HG02588 (cell line): ENCODE results near the gene GPRC5C.
A peak's percentile ranks its signal among the peaks of the same experiment; 100 is the strongest.

Experiments
- ATAC-seq: cut with Tn5 transposase; IDR thresholded peaks from one replicate; pipeline ENCODE4 v1.9.1; 2021; ENCODE audit warnings: mild to moderate bottlenecking, moderate library complexity; ENCODE audit not compliant: unreplicated experiment

GPRC5C gene

GRCh38 chr17:74451557-74451956 lies 19.7 kb downstream of the GPRC5C start:
- ATAC-seq, result no peak

DNA sequence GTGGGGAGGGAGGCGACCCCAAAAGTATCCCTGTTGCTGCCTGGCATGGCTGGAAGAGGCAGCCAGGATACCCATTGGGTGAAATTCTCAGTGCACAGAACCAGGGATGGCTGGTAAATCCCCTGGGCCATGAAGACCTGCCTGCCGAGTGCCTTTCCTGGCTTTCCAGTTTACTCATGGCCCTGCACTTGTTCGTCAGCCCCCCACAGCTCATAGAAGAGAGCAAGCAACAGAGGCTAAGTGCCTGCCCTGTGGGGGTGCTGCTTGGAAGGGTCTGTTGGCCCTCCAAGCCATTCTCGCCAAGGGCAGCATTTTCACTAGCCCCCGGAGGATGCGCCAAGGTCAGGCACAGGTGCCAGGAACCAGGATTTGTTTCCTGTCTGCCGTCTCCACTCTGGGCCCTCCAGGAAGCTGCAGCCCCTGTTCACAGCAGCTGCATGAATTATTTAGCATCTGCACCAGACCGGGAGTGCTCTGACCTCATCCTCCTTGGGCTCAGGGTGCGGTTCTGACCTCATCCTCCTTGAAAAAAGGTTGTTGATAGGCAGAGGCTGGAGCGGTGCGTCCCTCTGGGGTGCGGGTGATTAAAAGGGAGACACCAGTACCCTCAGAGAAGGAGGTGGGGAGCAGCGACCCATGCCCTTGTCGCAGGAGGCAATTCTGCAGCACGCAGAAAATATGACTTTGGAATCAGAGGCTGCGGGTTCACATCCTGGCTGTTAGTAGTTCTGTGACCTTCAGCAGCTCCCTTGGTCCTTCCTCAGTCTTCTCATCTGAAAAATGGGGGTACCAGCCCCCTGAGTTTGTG lies 20.3 kb downstream of the GPRC5C start:
- ATAC-seq, result no peak

GRCh38 chr17:74452841-74453661 lies 21.2 kb downstream of the GPRC5C start:
- no peak for ATAC-seq

GRCh38 chr17:74453665-74454196 lies 21.8 kb downstream of the GPRC5C start:
- ATAC-seq, result peak; percentile 23

DNA sequence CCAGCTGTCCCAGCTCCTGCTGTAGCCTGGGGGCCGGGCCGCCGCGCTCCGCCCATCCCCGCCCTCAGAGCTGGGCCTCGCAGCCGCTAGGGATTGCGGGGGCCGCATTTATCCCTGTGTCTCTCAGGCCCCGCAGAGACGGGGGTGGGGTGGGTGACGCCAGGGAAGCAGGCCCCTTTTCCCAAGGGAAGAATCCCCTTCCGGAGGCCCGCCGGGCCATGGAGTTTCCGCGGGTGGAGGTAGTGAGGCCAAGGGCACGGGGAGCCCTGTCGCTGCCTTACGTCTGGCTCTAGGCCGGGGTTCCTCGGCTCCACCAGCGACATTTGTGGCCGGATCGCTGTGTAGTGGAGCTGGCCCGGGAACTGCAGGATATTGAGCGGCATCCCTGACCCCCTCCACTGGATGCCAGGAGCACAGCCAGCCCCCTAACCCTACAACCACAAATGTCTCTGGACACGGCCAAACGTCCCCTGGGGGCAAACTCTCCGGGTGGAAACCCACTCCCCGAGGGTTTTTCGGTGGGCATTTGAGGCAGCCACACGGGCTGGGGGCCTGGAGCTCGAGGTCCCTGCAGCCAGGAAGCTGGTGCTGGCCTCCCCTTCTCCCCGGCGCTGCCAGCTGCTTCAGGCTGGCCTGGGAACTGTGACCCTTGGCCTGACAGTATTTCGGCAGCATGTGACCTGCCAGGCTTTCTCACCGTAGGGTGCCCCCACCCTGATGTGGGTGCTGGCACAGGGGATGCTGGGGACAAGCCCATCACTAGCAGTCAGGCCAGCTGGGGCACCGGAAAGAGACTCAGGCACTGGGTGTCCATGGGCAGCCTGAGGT lies 22.5 kb downstream of the GPRC5C start:
- ATAC-seq, result peak; percentile 86

- no peak for ATAC-seq
Measured at GRCh38 chr17:74455025-74455545, 23.2 kb downstream of the GPRC5C start.

DNA sequence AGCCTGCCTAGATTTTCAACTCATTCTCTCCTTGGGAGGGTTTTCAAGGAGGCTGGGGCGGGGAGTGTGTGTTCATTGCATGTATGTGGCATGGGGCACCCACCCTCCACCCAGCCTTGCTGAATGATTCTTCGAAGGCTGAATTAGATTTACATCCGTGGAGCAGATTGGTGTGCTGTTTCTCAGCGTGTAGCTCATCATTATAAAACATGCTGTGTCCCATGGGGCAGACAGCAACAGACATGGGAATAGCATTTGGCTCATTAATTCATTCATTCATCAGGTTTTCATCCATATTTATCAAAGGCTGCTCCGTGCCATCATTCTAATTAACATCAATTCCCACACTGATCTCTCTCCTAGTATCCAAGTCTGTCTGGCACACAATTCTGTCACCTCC lies 23.9 kb downstream of the GPRC5C start:
- ATAC-seq, result no peak

DNA sequence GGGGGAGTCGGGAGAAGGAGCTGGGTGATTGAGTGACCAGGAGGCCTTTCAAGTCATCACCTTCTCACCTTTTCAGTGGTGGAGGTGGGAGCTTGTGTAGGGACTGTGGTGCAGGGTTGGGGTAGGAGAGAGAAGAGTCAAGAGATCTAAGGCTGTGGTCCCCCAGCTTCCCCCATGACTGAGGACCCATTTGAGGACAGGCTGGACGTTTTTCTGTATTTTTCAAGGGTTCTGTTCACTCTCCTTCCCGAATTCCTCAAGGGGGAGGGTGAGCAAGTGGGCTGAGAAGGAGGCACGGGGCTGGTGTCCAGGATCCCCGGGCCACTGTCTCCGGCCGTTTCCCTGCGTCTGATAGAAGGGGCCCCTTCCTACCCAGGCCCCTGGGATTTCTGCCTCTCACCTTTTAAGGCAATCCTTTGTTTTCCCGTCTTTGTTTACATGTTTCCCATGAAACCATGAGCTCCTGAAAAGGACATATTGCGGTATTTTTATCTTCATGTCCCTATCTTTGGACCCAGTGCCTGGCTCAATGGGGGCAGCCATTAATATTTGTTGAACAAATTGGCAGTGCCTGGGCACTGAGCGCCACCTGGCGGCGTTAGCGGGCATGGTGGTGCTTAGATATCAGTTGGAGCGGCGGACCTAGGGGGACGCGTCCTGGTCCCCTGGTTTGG lies 25.4 kb downstream of the GPRC5C start:
- no peak for ATAC-seq

DNA sequence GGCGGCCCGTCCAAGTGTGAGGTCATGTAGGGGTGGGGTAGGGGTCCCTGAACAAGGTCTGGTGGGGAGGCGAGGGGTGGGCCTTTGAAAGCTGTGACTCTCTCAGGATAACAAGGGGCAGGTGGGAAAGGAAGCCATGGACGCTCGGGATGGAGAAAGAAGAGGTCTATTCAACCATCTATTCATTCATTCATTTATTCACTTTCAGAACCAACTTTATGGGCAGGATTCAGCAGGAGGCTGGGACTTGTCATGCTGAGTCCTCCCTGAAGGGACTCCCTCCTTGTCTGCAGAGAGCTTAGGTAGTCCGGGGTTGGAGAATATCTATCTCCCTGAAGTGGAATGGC lies 25.9 kb downstream of the GPRC5C start:
- no peak for ATAC-seq

DNA sequence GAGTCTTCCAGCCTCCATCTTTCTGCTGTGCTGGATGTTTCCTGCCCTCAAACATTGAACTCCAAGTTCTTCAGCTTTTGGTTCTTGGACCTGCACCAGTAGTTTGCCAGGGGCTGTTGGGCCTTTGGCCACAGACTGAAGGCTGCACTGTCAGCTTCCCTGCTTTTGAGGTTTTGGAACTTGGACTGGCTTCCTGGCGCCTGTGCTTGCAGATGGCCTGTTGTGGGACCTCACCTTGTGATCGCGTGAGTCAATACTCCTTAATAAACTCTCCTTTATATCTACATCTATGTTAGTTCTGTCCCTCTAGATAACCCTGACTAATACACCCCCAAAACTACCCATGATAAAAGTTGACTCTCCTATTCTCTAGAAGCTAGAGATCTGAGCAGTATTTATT lies 26.9 kb downstream of the GPRC5C start:
- no peak for ATAC-seq

- no peak for ATAC-seq
Measured at GRCh38 chr17:74459622-74460021, 27.7 kb downstream of the GPRC5C start.

DNA sequence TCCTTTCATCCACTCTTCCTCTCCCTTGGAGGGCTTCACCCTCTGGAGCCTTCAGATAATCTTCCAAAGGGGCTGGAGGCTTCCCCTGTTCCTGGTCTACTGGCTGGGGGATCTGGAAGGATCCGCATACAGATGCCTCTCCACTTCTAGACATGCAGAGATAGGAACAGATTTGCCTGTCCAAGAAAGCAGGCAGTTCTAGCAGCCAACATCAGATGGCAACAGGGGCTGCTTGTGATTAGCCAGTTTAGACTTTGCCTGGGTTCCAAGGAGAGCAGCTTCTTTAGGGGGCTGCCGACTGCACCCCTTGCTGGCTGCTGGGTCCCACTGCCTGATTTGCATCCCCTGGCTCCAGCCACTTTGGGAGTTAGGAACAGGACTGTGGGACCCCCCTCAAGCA lies 28.4 kb downstream of the GPRC5C start:
- no peak for ATAC-seq

DNA sequence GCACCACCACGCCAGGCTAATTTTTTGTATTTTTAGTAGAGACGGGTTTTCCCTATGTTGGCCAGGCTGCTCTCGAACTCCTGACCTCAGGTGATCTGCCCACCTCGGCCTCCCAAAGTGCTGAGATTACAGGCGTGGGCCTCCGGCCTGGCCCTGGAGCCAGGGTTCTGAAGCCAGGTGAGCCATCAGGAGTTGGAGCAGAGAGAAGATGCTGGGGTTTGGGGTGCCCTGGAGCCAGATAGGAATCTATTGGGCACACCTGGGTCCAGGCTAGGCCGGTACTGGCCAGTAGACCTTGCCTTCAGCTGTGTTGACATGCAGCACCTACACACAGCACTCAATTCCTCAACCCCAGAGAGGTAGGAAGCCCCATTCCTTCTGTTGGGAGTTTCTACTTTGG lies 29.1 kb downstream of the GPRC5C start:
- no peak for ATAC-seq

- no peak for ATAC-seq
Measured at GRCh38 chr17:74461611-74462010, 29.7 kb downstream of the GPRC5C start.

DNA sequence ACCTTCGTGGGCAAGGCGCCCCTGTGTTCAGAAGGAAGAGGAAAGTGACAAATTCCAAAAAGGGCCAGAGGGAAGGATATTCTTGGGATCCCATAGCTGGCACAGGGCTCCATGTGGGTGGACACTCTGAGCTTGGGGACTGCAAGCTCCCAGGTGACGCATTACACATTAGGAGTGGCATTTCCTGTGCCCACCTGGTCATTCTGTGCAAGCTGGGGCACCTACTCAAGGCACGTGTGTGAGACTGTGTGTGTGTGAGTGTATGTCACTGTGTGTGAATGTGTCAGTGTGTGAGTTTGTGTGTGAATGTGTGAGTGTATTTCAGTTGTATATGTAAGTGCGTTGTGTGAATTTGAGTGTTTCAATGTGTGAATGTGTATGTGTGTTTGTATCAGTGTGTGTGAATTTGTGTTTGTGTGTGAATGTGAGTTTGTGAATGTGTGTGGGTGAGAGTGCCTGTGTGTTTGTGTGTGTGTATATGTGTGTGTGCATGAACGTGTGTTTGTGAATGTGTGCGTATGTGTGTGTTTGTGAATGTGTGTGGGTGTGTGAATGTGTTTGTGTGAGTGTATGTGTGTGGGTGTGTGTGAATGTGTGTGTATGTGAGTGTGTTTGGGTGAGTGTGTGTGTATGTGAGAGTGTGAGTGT lies 33.0 kb downstream of the GPRC5C start:
- ATAC-seq, result no peak

DNA sequence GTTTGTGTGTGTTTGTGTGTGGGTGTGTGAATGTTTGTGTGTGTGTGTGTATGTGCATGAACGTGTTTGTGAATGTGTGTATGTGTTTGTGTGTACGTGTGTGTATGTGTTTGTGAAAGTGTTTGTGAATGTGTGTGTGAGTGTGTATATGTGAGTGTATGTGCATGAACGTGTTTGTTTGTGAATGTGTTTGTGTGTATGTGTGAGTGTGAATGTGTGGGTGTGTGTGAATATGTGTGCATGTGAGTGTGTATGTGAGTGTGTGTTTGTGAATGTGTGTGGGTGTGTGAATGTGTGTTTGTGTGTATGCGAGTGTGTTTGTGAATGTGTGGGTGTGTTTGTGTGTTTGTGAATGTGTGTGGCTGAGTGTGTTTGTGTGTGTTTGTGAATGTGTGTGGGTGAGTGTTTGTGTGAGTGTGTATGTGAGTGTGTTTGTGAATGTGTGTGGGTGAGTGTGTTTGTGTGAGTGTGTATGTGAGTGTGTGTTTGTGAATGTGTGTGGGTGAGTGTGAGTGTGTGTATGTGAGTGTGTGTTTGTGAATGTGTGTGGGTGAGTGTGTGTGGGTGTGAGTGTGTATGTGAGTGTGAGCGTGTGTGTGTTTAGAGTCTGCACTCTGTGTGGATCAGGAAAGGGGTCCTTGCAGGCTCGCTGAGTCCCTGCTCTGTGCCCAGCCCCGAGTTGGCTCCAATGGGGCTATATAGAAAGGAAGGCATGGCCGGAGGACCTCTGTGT lies 33.7 kb downstream of the GPRC5C start:
- no peak for ATAC-seq

GRCh38 chr17:74466111-74466827 lies 34.4 kb downstream of the GPRC5C start, which contains the start of gene CD300A:
Gene CD300A, plus strand, starts transcription at chr17:74466634. Its CDS starts 70 bp downstream, at chr17:74466704.
- no peak for ATAC-seq

GRCh38 chr17:74466828-74467184 lies 34.9 kb downstream of the GPRC5C start:
- no peak for ATAC-seq
